HG02763 (cell line): Measurements from ENCODE around the gene TNFRSF25.

Source experiments
- ATAC-seq: cut with Tn5 transposase; IDR thresholded peaks from one replicate; pipeline ENCODE4 v1.9.1; 2021; ENCODE audit warnings: mild to moderate bottlenecking, moderate library complexity; ENCODE audit not compliant: unreplicated experiment

TNFRSF25 gene

GRCh38 chr1:6419804-6420453, 46.0 kb downstream of the TNFRSF25 start, which contains the start of gene HES2:
TSS of gene HES2 (minus strand) at chr1:6419919. CDS start at chr1:6419820, 99 bp downstream.
- ATAC-seq, result no peak

GRCh38 chr1:6419397-6419803, 46.6 kb downstream of the TNFRSF25 start:
- no peak for ATAC-seq

- no peak for ATAC-seq
Measured at GRCh38 chr1:6418668-6419396, 47.1 kb downstream of the TNFRSF25 start.

- no peak for ATAC-seq
Measured at GRCh38 chr1:6417961-6418667, 47.9 kb downstream of the TNFRSF25 start.

GRCh38 chr1:6416906-6417305, 49.1 kb downstream of the TNFRSF25 start:
- ATAC-seq, result no peak

GRCh38 chr1:6416295-6416656, 49.7 kb downstream of the TNFRSF25 start:
- no peak for ATAC-seq

GRCh38 chr1:6414881-6415626, 50.9 kb downstream of the TNFRSF25 start:
- no peak for ATAC-seq

- peak; percentile 48 for ATAC-seq
Measured at GRCh38 chr1:6414443-6414844, 51.5 kb downstream of the TNFRSF25 start.

- ATAC-seq, result no peak
Measured at GRCh38 chr1:6412896-6413295, 53.1 kb downstream of the TNFRSF25 start.
